Ascending aorta (tissue), 2 donors: ENCODE measurements around the gene NKX2-4. TPM values are rescaled to one million over a fixed set of nuclear protein-coding genes. Genes with fewer than 3 reads are reported as not detected.

Experiments used
- DNase-seq, 2 donors: peaks; one replicate each; pipeline ENCODE4 v3.0.0-alpha.2; 2019; ENCODE audit warnings: low spot score in 2 of 2
- H3K27ac ChIP-seq, 2 donors: fragments of 200-600 bp; sonication (generic); one replicate each; pipeline ENCODE4 v1.5.1; 2016 to 2017; ENCODE audit warnings: mild to moderate bottlenecking in 1 of 2
- H3K27me3 ChIP-seq: fragments of 200-600 bp; sonication (generic); one replicate; pipeline ENCODE4 v1.5.1; 2017
- H3K36me3 ChIP-seq, 2 donors: fragments of 200-600 bp; sonication (generic); one replicate each; pipeline ENCODE4 v1.5.1; 2016
- H3K4me1 ChIP-seq, 2 donors: fragments of 200-600 bp; sonication (generic); one replicate each; pipeline ENCODE4 v1.5.1; 2016 to 2017; ENCODE audit warnings: mild to moderate bottlenecking in 1 of 2
- H3K4me3 ChIP-seq, 2 donors: fragments of 200-600 bp; sonication (generic); one replicate each; pipeline ENCODE4 v1.5.1; 2016 to 2017; ENCODE audit warnings: mild to moderate bottlenecking in 1 of 2
- H3K9me3 ChIP-seq, 2 donors: fragments of 200-600 bp; sonication (generic); one replicate each; pipeline ENCODE4 v1.5.1; 2016
- intact Hi-C: fragments of 100-400 bp; cut with DNase I; formaldehyde crosslinking; loops from one replicate; pipeline ENCODE4 v1.15.1; 2023
- total RNA-seq: library from RNA; depleted of rRNA; stranded (reverse); fragments of >200 nt; gene quantifications from one replicate; pipeline ENCODE4 v1.1.0, GENCODE V29; 2016
- TF ChIP-seq, protein P1 (sequence below), 3 experiments: fragments of 200-600 bp in 2 of 3; fragments of 450-650 bp in 1 of 3; sonication (generic) in 2 of 3; IDR thresholded peaks; one replicate each; pipeline ENCODE4 v1.5.1; 2016 to 2019; ENCODE audit warnings: antibody characterized with exemption in 3 of 3, mild to moderate bottlenecking in 1 of 3, moderate library complexity in 1 of 3

Gene NKX2-4
- not detected for total RNA-seq

DNA sequence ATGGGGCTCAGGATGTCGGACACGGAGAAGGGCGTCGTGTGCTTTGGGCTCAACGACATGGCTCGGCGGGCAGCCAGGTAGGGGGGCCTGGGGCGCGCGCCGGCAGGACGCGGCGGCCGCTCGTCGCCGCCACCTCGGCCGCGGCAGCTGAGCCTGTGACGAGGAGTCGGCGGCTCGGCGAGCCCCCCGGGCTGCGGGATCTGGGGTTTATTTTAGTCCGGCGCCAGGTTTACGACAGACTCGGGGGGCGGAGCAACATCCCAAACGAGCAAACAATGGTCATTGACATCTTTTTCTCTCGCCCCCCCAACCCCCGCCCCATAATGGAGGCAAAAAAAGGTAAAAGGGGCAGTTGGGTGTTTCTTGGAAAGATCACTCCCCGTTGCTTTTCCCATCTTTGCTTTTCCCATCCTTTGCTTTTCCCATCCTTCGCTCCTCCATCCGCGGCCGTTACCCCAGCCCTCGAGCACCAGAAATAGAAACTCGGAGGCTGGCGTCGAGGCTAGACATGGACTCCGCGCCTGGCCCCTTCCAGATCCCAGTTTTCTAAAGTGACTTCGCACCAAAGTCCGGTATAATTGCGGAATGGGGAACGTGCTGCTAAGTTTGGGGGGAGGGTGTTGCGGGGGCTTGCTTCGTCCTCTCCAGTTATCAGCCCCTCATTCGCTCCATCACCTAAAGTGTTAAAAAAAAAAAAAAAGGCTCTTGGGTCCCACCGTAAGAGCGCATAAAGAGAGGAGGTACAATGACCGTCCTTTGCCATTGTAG is at the start of gene NKX2-4:
TSS of gene NKX2-4 (minus strand) at position 186 of the 768 bp plus-strand sequence. CDS start at position 59, 127 bp downstream.
- intact Hi-C loops, result no loop called here
- H3K36me3 ChIP-seq, result no peaks in the 10 kb centered on the region
- peak within 1 kb of the TSS; percentile 37 to 50 for H3K4me3 ChIP-seq
- H3K9me3 ChIP-seq, result no peaks in the 10 kb centered on the region
- TF ChIP-seq, protein P1, sequence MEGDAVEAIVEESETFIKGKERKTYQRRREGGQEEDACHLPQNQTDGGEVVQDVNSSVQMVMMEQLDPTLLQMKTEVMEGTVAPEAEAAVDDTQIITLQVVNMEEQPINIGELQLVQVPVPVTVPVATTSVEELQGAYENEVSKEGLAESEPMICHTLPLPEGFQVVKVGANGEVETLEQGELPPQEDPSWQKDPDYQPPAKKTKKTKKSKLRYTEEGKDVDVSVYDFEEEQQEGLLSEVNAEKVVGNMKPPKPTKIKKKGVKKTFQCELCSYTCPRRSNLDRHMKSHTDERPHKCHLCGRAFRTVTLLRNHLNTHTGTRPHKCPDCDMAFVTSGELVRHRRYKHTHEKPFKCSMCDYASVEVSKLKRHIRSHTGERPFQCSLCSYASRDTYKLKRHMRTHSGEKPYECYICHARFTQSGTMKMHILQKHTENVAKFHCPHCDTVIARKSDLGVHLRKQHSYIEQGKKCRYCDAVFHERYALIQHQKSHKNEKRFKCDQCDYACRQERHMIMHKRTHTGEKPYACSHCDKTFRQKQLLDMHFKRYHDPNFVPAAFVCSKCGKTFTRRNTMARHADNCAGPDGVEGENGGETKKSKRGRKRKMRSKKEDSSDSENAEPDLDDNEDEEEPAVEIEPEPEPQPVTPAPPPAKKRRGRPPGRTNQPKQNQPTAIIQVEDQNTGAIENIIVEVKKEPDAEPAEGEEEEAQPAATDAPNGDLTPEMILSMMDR (IDR thresholded peaks at IDR 0.05), result no peak
- H3K27me3 ChIP-seq, result peaks cover 28% of the 10 kb centered on the region
- peaks cover 0 to 2% of the 10 kb centered on the region in 2 donors for H3K4me1 ChIP-seq
- DNase-seq, result no peak
- H3K27ac ChIP-seq, result no peak within 1 kb of the TSS

DNA sequence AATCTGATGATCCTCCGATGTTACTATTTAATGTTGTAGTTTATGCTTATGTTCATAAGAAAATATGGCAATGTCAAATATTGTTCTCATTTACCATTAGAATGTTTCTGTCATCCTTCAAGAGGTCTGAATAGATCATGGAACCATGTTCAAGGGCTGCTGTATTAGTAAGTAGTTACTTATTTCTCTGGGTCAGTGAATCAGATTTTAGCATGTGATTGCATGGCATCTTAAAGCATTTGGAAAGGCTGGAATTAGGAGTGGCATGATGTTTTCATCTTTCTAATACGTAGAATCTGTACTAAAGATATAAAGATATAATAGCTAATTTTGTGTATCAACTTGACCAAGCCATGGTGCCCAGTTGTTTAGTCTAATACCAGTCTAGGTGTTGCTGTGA is 40.5 kb upstream of the NKX2-4 start:
- no peak for DNase-seq
- no peaks in the 10 kb centered on the region for H3K9me3 ChIP-seq
- H3K4me1 ChIP-seq, result no peaks in the 10 kb centered on the region
- no peak overlapping the region for H3K4me3 ChIP-seq
- no peaks in the 10 kb centered on the region for H3K36me3 ChIP-seq
- intact Hi-C loops, result no loop called here
- TF ChIP-seq, protein P1 (IDR thresholded peaks at IDR 0.05), result no peak
- no peak overlapping the region for H3K27ac ChIP-seq
- H3K27me3 ChIP-seq, result no peaks in the 10 kb centered on the region

DNA sequence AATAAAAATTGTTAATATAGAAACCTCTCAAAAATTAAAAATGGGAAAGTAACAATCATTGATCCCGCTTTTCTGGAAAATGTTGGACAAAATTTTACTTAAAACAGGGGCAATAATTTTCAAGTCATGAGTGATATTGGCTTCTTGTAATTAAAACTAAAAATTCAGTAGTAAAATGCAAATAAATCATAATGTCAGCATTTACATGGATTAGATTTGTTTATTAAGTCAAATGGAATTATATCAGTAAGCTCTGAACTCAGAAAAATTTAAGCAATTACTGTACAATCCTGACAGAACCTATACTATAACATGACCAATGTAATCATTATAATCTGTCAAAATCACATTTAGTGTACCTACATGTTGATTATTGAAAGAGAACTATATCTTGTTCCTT is 39.9 kb upstream of the NKX2-4 start:
- intact Hi-C loops, result no loop called here
- DNase-seq, result no peak
- TF ChIP-seq, protein P1 (IDR thresholded peaks at IDR 0.05), result no peak

DNA sequence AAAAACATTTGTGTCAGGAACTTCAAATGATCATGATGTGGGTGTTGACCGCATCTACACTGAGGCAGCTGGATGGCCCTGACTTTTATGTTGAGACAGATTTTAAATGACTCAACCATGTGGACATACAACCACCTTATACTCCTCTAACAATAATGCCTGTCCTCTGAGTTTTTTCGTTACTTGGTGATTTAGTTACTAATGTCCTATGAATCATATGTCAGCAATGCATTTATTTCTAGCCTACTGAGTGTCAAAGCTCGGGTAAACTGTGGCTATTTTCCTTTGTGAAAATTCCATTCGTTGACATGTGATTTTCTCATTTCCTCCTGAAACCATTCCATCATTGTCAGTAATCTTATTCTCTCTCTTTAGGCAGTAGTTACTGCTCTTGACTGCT is 38.9 kb upstream of the NKX2-4 start:
- TF ChIP-seq, protein P1 (IDR thresholded peaks at IDR 0.05), result no peak
- no peak for DNase-seq
- Histone ChIP-seq H3K36me3 (no peaks in the 10 kb centered on the region), H3K4me1 (no peaks in the 10 kb centered on the region), H3K27me3 (no peaks in the 10 kb centered on the region), H3K9me3 (no peaks in the 10 kb centered on the region), H3K27ac (no peak overlapping the region), H3K4me3 (no peak overlapping the region)
- intact Hi-C loops, result no loop called here

More for the DNA sequence above, 39.9 kb upstream of the NKX2-4 start:
- Histone ChIP-seq H3K4me1 (no peaks in the 10 kb centered on the region), H3K9me3 (no peaks in the 10 kb centered on the region), H3K27me3 (no peaks in the 10 kb centered on the region), H3K4me3 (no peak overlapping the region), H3K27ac (no peak overlapping the region), H3K36me3 (no peaks in the 10 kb centered on the region)

DNA sequence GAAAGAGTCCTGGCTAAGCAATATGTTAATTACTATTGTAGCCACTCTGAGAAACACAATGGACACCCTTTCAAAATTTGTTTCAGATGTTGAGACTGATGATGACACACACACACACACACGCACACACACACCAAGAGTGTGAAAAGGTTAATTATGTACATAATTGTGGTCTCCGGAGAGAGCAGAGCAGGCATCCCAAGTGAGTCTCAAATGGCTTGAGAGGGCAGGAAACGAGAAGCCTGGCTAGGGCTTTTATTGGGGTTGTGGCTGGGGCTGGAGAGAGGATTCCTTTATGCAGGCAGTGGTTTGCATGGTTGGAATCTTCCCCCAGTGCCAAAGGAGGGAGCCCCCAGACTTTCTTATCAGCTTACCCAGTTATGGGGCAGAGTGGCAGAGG is 38.2 kb upstream of the NKX2-4 start:
- H3K36me3 ChIP-seq, result no peaks in the 10 kb centered on the region

More for the DNA sequence above, 38.2 kb upstream of the NKX2-4 start:
- TF ChIP-seq, protein P1 (IDR thresholded peaks at IDR 0.05), result no peak
- Histone ChIP-seq H3K4me1 (no peaks in the 10 kb centered on the region), H3K4me3 (no peak overlapping the region), H3K9me3 (no peaks in the 10 kb centered on the region), H3K27ac (no peak overlapping the region), H3K27me3 (no peaks in the 10 kb centered on the region)
- no peak for DNase-seq
- intact Hi-C loops, result no loop called here
